ENCODE results near the gene TSPAN4. TPM values are rescaled to one million over a fixed set of nuclear protein-coding genes. Genes with fewer than 3 reads are reported as not detected.

The TSPAN4 gene
- total RNA-seq, 2 experiments from 2014 or later: 9.4 to 12.1 TPM

- H2AFZ ChIP-seq (ENCODE audit: low read length): no peak overlapping the region
- H4K20me1 ChIP-seq (ENCODE audit: insufficient read depth, low read length): no peaks in the 10 kb centered on the region
- ChIA-PET CTCF (ENCODE audit: unreplicated experiment) (no interaction called here), POLR2A (no interaction called here)
- BruUV-seq (replicated peaks): no TSS peak
- intact Hi-C loops (cut with micrococcal nuclease; ENCODE audit: unreplicated experiment): no loop called here
- TF ChIP-seq CTCF (conservative IDR thresholded peaks at IDR 0.05; ENCODE audit: low read length) (no peak), EZH2phosphoT487 (IDR thresholded peaks at IDR 0.05; ENCODE audit: borderline replicate concordance, low read depth, low read length) (no peak)
- no peak overlapping the region for H3K27ac ChIP-seq (ENCODE audit: low read depth, low read length, poor library complexity, severe bottlenecking)
- peaks cover 34% of the 10 kb centered on the region for H3K4me1 ChIP-seq (ENCODE audit: insufficient read depth, low read length, poor library complexity, severe bottlenecking)
- no peak for DNase-seq (ENCODE audit: low spot score)
- peaks cover 21% of the 10 kb centered on the region; the same call in 1 of the 2 replicates for H3K36me3 ChIP-seq (ENCODE audit: insufficient read depth, low read length)
- H3K4me3 ChIP-seq (ENCODE audit: low read depth, low read length, poor library complexity, severe bottlenecking): no peak overlapping the region
- H3K79me2 ChIP-seq (ENCODE audit: insufficient read depth, low read depth, low read length): peaks cover 20% of the 10 kb centered on the region
- H3K9me2 ChIP-seq (ENCODE audit: insufficient read depth, low read length): no peaks in the 10 kb centered on the region
- H3K4me2 ChIP-seq (ENCODE audit: low read length): no peak overlapping the region
- H3K9me3 ChIP-seq (ENCODE audit: low read length): no peaks in the 10 kb centered on the region
These were observed 49.1 kb upstream of the TSPAN4 start for GRCh38 chr11:793556-793955.

- ChIA-PET CTCF (ENCODE audit: unreplicated experiment) (no interaction called here), POLR2A (no interaction called here)
- H3K79me2 ChIP-seq (ENCODE audit: insufficient read depth, low read depth, low read length): peaks cover 13% of the 10 kb centered on the region; the same call in 1 of the 2 replicates
- H3K4me3 ChIP-seq (ENCODE audit: low read depth, low read length, poor library complexity, severe bottlenecking): no peak overlapping the region
- H3K9me3 ChIP-seq (ENCODE audit: low read length): no peaks in the 10 kb centered on the region
- peaks cover 28% of the 10 kb centered on the region for H3K4me1 ChIP-seq (ENCODE audit: insufficient read depth, low read length, poor library complexity, severe bottlenecking)
- intact Hi-C loops (cut with micrococcal nuclease; ENCODE audit: unreplicated experiment): no loop called here
- DNase-seq (ENCODE audit: low spot score): no peak
- no peak overlapping the region for H2AFZ ChIP-seq (ENCODE audit: low read length)
- no peak for TF ChIP-seq EZH2phosphoT487 (IDR thresholded peaks at IDR 0.05; ENCODE audit: borderline replicate concordance, low read depth, low read length)
- TF ChIP-seq CTCF (conservative IDR thresholded peaks at IDR 0.05; ENCODE audit: low read length): no peak
- BruUV-seq (replicated peaks): no TSS peak
- no peaks in the 10 kb centered on the region for H4K20me1 ChIP-seq (ENCODE audit: insufficient read depth, low read length)
- H3K27ac ChIP-seq (ENCODE audit: low read depth, low read length, poor library complexity, severe bottlenecking): no peak overlapping the region
- peaks cover 25% of the 10 kb centered on the region; the same call in 1 of the 2 replicates for H3K36me3 ChIP-seq (ENCODE audit: insufficient read depth, low read length)
- H3K4me2 ChIP-seq (ENCODE audit: low read length): peak overlapping the region; percentile 98
- no peaks in the 10 kb centered on the region for H3K9me2 ChIP-seq (ENCODE audit: insufficient read depth, low read length)
These were observed 48.5 kb upstream of the TSPAN4 start for GRCh38 chr11:794013-794765.

Measured in OCI-LY7 (cell line).